IPS-18a (cell line): ENCODE results near the gene HNRNPD.
"Not testable (repeated sequence)": the region's sequence is repeated elsewhere in the genome, so short reads cannot be mapped to it uniquely, and the experiment has no call there.

Experiments used
- H3K27ac ChIP-seq: one replicate; pipeline ENCODE4 v1.5.1; 2013; ENCODE audit warnings: low read length
- H3K27me3 ChIP-seq: one replicate; pipeline ENCODE4 v1.6.1; 2013; ENCODE audit warnings: mild to moderate bottlenecking, low read length; ENCODE audit not compliant: control insufficient read depth, insufficient read depth
- H3K36me3 ChIP-seq: one replicate; pipeline ENCODE4 v1.6.1; 2013; ENCODE audit warnings: low read depth, low read length; ENCODE audit not compliant: control insufficient read depth
- H3K4me1 ChIP-seq: one replicate; pipeline ENCODE4 v1.6.1; 2013; ENCODE audit warnings: low read depth, low read length; ENCODE audit not compliant: control insufficient read depth
- H3K4me3 ChIP-seq: one replicate; pipeline ENCODE4 v1.5.1; 2013; ENCODE audit warnings: low read length
- H3K9ac ChIP-seq: one replicate; pipeline ENCODE4 v1.6.1; 2013; ENCODE audit warnings: mild to moderate bottlenecking, low read length, moderate library complexity
- H3K9me3 ChIP-seq: one replicate; pipeline ENCODE4 v1.6.1; 2013; ENCODE audit warnings: low read depth, low read length; ENCODE audit not compliant: control insufficient read depth

HNRNPD gene

GRCh38 chr4:82394896-82395295 lies 21.1 kb upstream of the HNRNPD start:
- H3K4me3 ChIP-seq: no peak overlapping the region
- H3K4me1 ChIP-seq: no peaks in the 10 kb centered on the region
- no peak overlapping the region for H3K27ac ChIP-seq
- H3K27me3 ChIP-seq: no peaks in the 10 kb centered on the region
- H3K9me3 ChIP-seq: no peaks in the 10 kb centered on the region
- H3K36me3 ChIP-seq: no peaks in the 10 kb centered on the region
- no peak overlapping the region for H3K9ac ChIP-seq

DNA sequence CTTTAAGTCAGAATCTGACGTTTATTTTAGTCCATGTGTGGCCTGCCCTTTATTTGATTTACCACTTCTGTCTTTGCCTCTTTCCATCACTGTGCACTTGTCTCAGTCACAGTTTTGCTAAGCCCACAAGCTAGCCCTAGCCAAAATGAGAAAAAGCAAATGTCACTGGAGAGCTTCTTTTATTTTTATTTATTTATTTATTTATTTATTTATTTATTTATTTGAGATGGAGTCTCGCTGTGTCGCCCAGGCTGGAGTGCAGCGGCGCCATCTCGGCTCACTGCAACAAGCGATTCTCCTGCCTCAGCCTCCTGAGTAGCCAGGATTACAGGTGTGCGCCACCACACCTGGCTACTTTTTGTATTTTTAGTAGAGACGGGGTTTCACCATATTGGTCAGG lies 16.3 kb upstream of the HNRNPD start:
- H3K4me1 ChIP-seq, H3K4me3 ChIP-seq, H3K27me3 ChIP-seq, H3K27ac ChIP-seq, H3K9me3 ChIP-seq, H3K9ac ChIP-seq, H3K36me3 ChIP-seq: not testable (repeated sequence)

- no peak overlapping the region for H3K9ac ChIP-seq
- no peaks in the 10 kb centered on the region for H3K4me1 ChIP-seq
- peaks cover 5% of the 10 kb centered on the region for H3K9me3 ChIP-seq
- no peaks in the 10 kb centered on the region for H3K27me3 ChIP-seq
- no peaks in the 10 kb centered on the region for H3K36me3 ChIP-seq
- no peak overlapping the region for H3K4me3 ChIP-seq
- no peak overlapping the region for H3K27ac ChIP-seq
These were observed 14.6 kb upstream of the HNRNPD start for GRCh38 chr4:82388405-82388804.

DNA sequence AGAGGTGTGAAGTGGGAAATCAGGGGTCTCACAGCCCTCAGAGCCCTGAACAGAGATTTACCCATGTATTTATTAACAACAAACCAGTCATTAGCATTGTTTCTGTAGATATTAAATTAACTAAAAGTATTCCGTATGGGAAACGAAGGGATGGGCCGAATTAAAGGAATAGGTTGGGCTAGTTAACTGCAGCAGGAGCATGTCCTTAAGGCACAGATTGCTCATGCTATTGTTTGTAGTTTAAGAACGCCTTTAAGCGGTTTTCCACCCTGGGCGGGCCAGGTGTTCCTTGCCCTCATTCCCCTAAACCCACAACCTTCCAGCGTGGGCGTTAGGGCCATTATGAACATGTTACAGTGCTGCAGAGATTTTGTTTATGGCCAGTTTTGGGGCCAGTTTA lies 12.5 kb upstream of the HNRNPD start:
- H3K27me3 ChIP-seq, H3K36me3 ChIP-seq, H3K4me1 ChIP-seq, H3K27ac ChIP-seq, H3K9me3 ChIP-seq, H3K9ac ChIP-seq, H3K4me3 ChIP-seq: not testable (repeated sequence)

GRCh38 chr4:82382751-82383150 lies 9.0 kb upstream of the HNRNPD start:
- Histone ChIP-seq H3K36me3 (no peaks in the 10 kb centered on the region), H3K4me1 (no peaks in the 10 kb centered on the region), H3K27me3 (no peaks in the 10 kb centered on the region), H3K9me3 (peaks cover 5% of the 10 kb centered on the region), H3K4me3 (no peak overlapping the region), H3K9ac (no peak overlapping the region), H3K27ac (no peak overlapping the region)

GRCh38 chr4:82381661-82382296 lies 8.0 kb upstream of the HNRNPD start:
- H3K9me3 ChIP-seq: peaks cover 5% of the 10 kb centered on the region
- no peak overlapping the region for H3K4me3 ChIP-seq
- H3K27me3 ChIP-seq: no peaks in the 10 kb centered on the region
- H3K27ac ChIP-seq: no peak overlapping the region
- no peaks in the 10 kb centered on the region for H3K4me1 ChIP-seq
- no peaks in the 10 kb centered on the region for H3K36me3 ChIP-seq
- H3K9ac ChIP-seq: no peak overlapping the region

DNA sequence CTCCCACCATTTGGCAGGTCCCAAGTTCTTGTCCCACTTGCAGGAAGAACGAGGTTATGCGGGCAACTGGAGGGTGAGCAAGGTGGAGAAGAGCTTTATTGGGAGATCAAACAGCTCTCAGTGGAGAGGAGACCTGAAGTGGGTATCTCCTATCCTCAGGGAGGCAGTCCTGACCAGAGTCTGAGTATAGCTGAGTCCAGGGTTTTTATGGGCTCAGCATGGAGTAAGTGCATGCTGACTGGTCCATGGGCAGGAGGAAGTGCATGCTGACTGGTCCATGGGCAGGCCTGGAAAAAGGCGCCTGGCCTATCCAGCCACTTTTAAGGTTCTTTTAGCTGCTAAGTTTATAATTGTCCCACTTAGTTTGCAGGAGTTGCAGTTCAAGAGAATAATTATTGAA lies 7.4 kb upstream of the HNRNPD start:
- no peak overlapping the region for H3K27ac ChIP-seq
- H3K9me3 ChIP-seq: peaks cover 5% of the 10 kb centered on the region
- no peak overlapping the region for H3K9ac ChIP-seq
- H3K36me3 ChIP-seq: no peaks in the 10 kb centered on the region
- H3K27me3 ChIP-seq: no peaks in the 10 kb centered on the region
- H3K4me3 ChIP-seq: no peak overlapping the region
- H3K4me1 ChIP-seq: no peaks in the 10 kb centered on the region

- H3K4me3 ChIP-seq: no peak overlapping the region
- H3K9me3 ChIP-seq: peaks cover 2% of the 10 kb centered on the region
- H3K4me1 ChIP-seq: peaks cover 1% of the 10 kb centered on the region
- no peak overlapping the region for H3K27ac ChIP-seq
- H3K27me3 ChIP-seq: no peaks in the 10 kb centered on the region
- no peaks in the 10 kb centered on the region for H3K36me3 ChIP-seq
- H3K9ac ChIP-seq: no peak overlapping the region
These were observed 7.0 kb upstream of the HNRNPD start for GRCh38 chr4:82380831-82381230.

DNA sequence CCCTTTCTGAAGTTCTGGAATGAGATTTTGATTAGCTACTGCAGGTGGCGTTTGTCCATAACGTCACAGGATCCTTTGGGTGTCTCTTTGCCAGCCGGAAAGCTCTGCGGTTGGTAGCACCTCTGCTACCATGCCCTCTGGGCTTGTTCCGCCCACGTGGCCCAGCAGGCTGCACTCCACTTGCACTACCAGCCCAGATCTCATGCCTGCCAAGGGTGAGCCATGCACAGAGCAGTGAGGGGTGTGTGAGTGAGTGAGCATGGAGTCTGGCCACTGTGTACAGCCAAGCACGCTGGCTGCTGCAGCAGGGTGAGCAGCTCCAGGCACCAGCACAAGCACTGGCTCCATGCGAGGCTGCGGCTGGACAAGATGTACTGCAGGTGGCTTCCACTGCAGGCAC lies 6.6 kb upstream of the HNRNPD start:
- H3K9me3 ChIP-seq: no peaks in the 10 kb centered on the region
- no peak overlapping the region for H3K9ac ChIP-seq
- H3K27me3 ChIP-seq: no peaks in the 10 kb centered on the region
- H3K36me3 ChIP-seq: no peaks in the 10 kb centered on the region
- H3K27ac ChIP-seq: no peak overlapping the region
- peaks cover 3% of the 10 kb centered on the region for H3K4me1 ChIP-seq
- no peak overlapping the region for H3K4me3 ChIP-seq

DNA sequence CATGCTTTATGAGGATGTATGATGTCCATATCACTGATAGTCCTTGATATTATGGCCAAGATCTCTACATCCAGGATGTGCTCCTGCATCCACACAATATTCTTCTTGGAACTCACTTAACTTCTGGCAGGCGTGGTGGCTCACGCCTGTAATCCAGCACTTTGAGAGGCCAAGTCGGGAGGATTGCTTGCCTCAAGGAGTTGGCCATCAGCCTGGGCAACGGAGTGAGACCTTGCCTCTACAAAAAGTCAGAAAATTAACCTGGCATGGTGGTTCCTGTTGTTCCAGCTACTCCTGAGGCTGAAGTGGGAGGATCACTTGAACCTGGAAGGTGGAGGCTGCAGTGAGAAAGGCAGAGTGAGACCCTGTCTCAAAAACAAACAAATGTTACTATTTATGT lies 2.3 kb upstream of the HNRNPD start:
- H3K4me3 ChIP-seq: peak overlapping the region; percentile 96
- H3K27me3 ChIP-seq: no peaks in the 10 kb centered on the region
- H3K36me3 ChIP-seq: peaks cover 17% of the 10 kb centered on the region
- H3K9me3 ChIP-seq: no peaks in the 10 kb centered on the region
- peaks cover 5% of the 10 kb centered on the region for H3K4me1 ChIP-seq
- H3K27ac ChIP-seq: no peak overlapping the region
- peak overlapping the region; percentile 100 for H3K9ac ChIP-seq

DNA sequence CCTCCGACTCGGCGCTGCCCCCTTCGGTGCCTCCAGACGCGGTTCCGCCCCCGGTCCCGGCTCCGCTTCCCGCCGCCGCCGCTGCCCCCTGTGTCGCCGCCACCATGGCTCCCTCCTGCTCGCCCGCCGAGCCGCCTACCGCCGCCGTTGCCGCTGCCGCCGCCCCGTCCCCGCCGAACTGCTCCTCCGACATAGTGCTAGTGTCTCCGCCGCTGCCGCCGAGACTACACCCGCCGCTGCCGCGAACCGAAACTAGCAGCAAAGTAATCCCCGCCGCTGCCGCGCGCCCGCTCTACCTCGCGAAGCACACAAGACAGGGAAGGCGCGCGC lies 340 bp downstream of the HNRNPD start:
- no peaks in the 10 kb centered on the region for H3K9me3 ChIP-seq

GRCh38 chr4:82372517-82373485 lies 990 bp downstream of the HNRNPD start:
- Histone ChIP-seq H3K4me1 (peaks cover 31% of the 10 kb centered on the region), H3K27me3 (no peaks in the 10 kb centered on the region), H3K9ac (peak overlapping the region; percentile 100), H3K36me3 (peaks cover 50% of the 10 kb centered on the region), H3K9me3 (no peaks in the 10 kb centered on the region), H3K27ac (peak overlapping the region; percentile 96), H3K4me3 (peak overlapping the region; percentile 96)

More for the DNA sequence above, 340 bp downstream of the HNRNPD start:
- H3K9ac ChIP-seq: peak overlapping the region; percentile 100
- H3K27me3 ChIP-seq: no peaks in the 10 kb centered on the region
- peak overlapping the region; percentile 96 for H3K4me3 ChIP-seq
- H3K27ac ChIP-seq: peak overlapping the region; percentile 96
- peaks cover 44% of the 10 kb centered on the region for H3K36me3 ChIP-seq
- H3K4me1 ChIP-seq: peaks cover 26% of the 10 kb centered on the region
